H1 (cell line): Measurements from ENCODE around the gene CAMTA1. TPM values are rescaled to one million over a fixed set of nuclear protein-coding genes. Genes with fewer than 3 reads are reported as not detected.

Experiments
- ATF3 ChIP-seq: IDR thresholded peaks from 2 replicates; pipeline ENCODE4 v1.6.1; 2011; ENCODE audit warnings: low read depth, mild to moderate bottlenecking, low read length; ENCODE audit not compliant: insufficient read depth
- CBX8 ChIP-seq: fragments of 300-800, 300-1000 bp; sonication (generic); IDR thresholded peaks from 2 replicates; pipeline ENCODE4 v1.7.1; 2016; ENCODE audit warnings: low read depth, low read length, borderline replicate concordance
- CHD1 ChIP-seq: IDR thresholded peaks from 2 replicates; pipeline ENCODE4 v1.6.1; 2012; ENCODE audit warnings: low read depth, low read length, improper control_type of control experiment
- E2F6 ChIP-seq: IDR thresholded peaks from 2 replicates; pipeline ENCODE4 v1.6.1; 2012; ENCODE audit warnings: inconsistent platforms
- FOSL1 ChIP-seq: IDR thresholded peaks from 2 replicates; pipeline ENCODE4 v1.6.1; 2011; ENCODE audit warnings: mild to moderate bottlenecking, low read depth, low read length, moderate library complexity; ENCODE audit not compliant: insufficient read depth
- NANOG ChIP-seq: IDR thresholded peaks from 2 replicates; pipeline ENCODE4 v1.6.1; 2011; ENCODE audit warnings: low read length, low read depth, mild to moderate bottlenecking, inconsistent platforms; ENCODE audit not compliant: insufficient read depth, poor library complexity, severe bottlenecking
- PHF8 ChIP-seq: fragments of 200-600 bp; sonication (generic); conservative IDR thresholded peaks from 2 replicates; pipeline ENCODE4 v1.7.1; 2012; ENCODE audit warnings: low read depth, mild to moderate bottlenecking, inconsistent platforms, low read length, moderate library complexity
- POU5F1 ChIP-seq: IDR thresholded peaks from 2 replicates; pipeline ENCODE4 v1.6.1; 2011; ENCODE audit warnings: low read depth, mild to moderate bottlenecking, low read length, moderate library complexity
- RBBP5 ChIP-seq: IDR thresholded peaks from 2 replicates; pipeline ENCODE4 v1.7.1; 2012; ENCODE audit warnings: low read depth, mild to moderate bottlenecking, inconsistent platforms, low read length, moderate library complexity, borderline replicate concordance
- polyA plus RNA-seq, 7 experiments: library from polyadenylated mRNA; depleted of rRNA in 3 of 7; stranded (reverse) in 5 of 7; unstranded in 2 of 7; fragments of >200 nt in 5 of 7; fragments of 200-250 nt in 2 of 7; gene quantifications; 1 replicate in 5 of 7; 2 replicates in 1 of 7; 4 replicates in 1 of 7; pipeline versions ENCODE4 v1.2.1 to v1.2.3, GENCODE V29; 2011 to 2013; ENCODE audit warnings: missing spikeins in 2 of 7, mixed read lengths in 2 of 7
- total RNA-seq: library from RNA; stranded (reverse); fragmentation: NEBNext Ultra II Directional; extraction: Animal tissue kit (Norgen Biotek cat#: 25700); gene quantifications from 2 replicates; pipeline ENCODE4 v1.2.1, GENCODE V29; 2021

The CAMTA1 gene
- total and polyA plus RNA-seq, 2 of the 8 experiments (the other 6 are each of a cell fraction or from before 2014, with no cell fraction given) = 65.0 to 119 TPM

- TF ChIP-seq ATF3 (no peak), RBBP5 (no peak), FOSL1 (no peak), CHD1 (no peak), E2F6 (no peak), CBX8 (no peak), POU5F1 (no peak), NANOG (no peak), PHF8 (no peak)
Observed at GRCh38 chr1:6743189-6744101, 41.8 kb upstream of the CAMTA1 start (continued).
